GM19025 (cell line): ENCODE measurements around the gene ALDOA.

ENCODE experiments used
- ATAC-seq: cut with Tn5 transposase; IDR thresholded peaks from one replicate; pipeline ENCODE4 v1.9.1; 2021; ENCODE audit warnings: mild to moderate bottlenecking, low read depth, moderate library complexity; ENCODE audit not compliant: unreplicated experiment

ALDOA gene

GRCh38 chr16:30068750-30069610 lies 3.4 kb downstream of the ALDOA start:
- no peak for ATAC-seq

- no peak for ATAC-seq
These were observed 4.3 kb downstream of the ALDOA start for GRCh38 chr16:30069611-30070462.

GRCh38 chr16:30070490-30070889 lies 4.9 kb downstream of the ALDOA start:
- no peak for ATAC-seq

- ATAC-seq = peak; percentile 78
These were observed 10.1 kb downstream of the ALDOA start, which contains the start of gene PPP4C for GRCh38 chr16:30075503-30076275. Gene PPP4C, plus strand, starts transcription at chr16:30075994. Its CDS starts 384 bp downstream, at chr16:30076378.

GRCh38 chr16:30076276-30076791 lies 10.8 kb downstream of the ALDOA start:
- peak; percentile 18 for ATAC-seq

GRCh38 chr16:30077656-30078055 lies 12.1 kb downstream of the ALDOA start:
- no peak for ATAC-seq

- no peak for ATAC-seq
These were observed 13.2 kb downstream of the ALDOA start for GRCh38 chr16:30078744-30079143.

- no peak for ATAC-seq
These were observed 13.9 kb downstream of the ALDOA start for GRCh38 chr16:30079480-30079879.

GRCh38 chr16:30082545-30083090 lies 17.1 kb downstream of the ALDOA start:
- ATAC-seq = no peak

- no peak for ATAC-seq
These were observed 17.9 kb downstream of the ALDOA start for GRCh38 chr16:30083216-30084055.

GRCh38 chr16:30084096-30084815 lies 18.7 kb downstream of the ALDOA start:
- ATAC-seq = no peak

GRCh38 chr16:30084816-30085159 lies 19.2 kb downstream of the ALDOA start:
- no peak for ATAC-seq

GRCh38 chr16:30085247-30085646 lies 19.7 kb downstream of the ALDOA start:
- no peak for ATAC-seq

- no peak for ATAC-seq
These were observed 20.3 kb downstream of the ALDOA start for GRCh38 chr16:30085820-30086219.

GRCh38 chr16:30086291-30087140 lies 21.0 kb downstream of the ALDOA start:
- no peak for ATAC-seq

GRCh38 chr16:30087181-30087898 lies 21.8 kb downstream of the ALDOA start:
- ATAC-seq = no peak

GRCh38 chr16:30088237-30088831 lies 22.8 kb downstream of the ALDOA start:
- ATAC-seq = no peak
